GM21515 (cell line): ENCODE data around the gene CXXC4.

Experiments used
- ATAC-seq: cut with Tn5 transposase; IDR thresholded peaks from one replicate; pipeline ENCODE4 v1.9.1; 2021; ENCODE audit not compliant: unreplicated experiment

The CXXC4 gene

GRCh38 chr4:104490096-104490769, 4.5 kb downstream of the CXXC4 start:
- peak; percentile 39 for ATAC-seq

GRCh38 chr4:104489731-104490095, 5.0 kb downstream of the CXXC4 start:
- no peak for ATAC-seq

- no peak for ATAC-seq
Observed at GRCh38 chr4:104488151-104488550, 6.5 kb downstream of the CXXC4 start.

GRCh38 chr4:104486716-104487504, 7.8 kb downstream of the CXXC4 start:
- ATAC-seq, result no peak

- ATAC-seq, result no peak
Observed at GRCh38 chr4:104475652-104476051, 19.0 kb downstream of the CXXC4 start.

GRCh38 chr4:104472766-104473165, 21.9 kb downstream of the CXXC4 start:
- no peak for ATAC-seq

- no peak for ATAC-seq
Observed at GRCh38 chr4:104470770-104471169, 23.9 kb downstream of the CXXC4 start.

GRCh38 chr4:104469794-104470193, 24.9 kb downstream of the CXXC4 start:
- ATAC-seq, result no peak

- ATAC-seq, result no peak
Observed at GRCh38 chr4:104465619-104466018, 29.1 kb downstream of the CXXC4 start.

- ATAC-seq, result no peak
Observed at GRCh38 chr4:104465201-104465600, 29.5 kb downstream of the CXXC4 start.

GRCh38 chr4:104462641-104463040, 32.1 kb downstream of the CXXC4 start:
- no peak for ATAC-seq

GRCh38 chr4:104457308-104457981, 37.2 kb downstream of the CXXC4 start:
- peak; percentile 83 for ATAC-seq

- peak; percentile 69 for ATAC-seq
Observed at GRCh38 chr4:104451573-104451972, 43.1 kb downstream of the CXXC4 start.

- ATAC-seq, result no peak
Observed at GRCh38 chr4:104449537-104449936, 45.2 kb downstream of the CXXC4 start.

- ATAC-seq, result no peak
Observed at GRCh38 chr4:104447294-104447693, 47.4 kb downstream of the CXXC4 start.

GRCh38 chr4:104446431-104447278, 48.0 kb downstream of the CXXC4 start:
- ATAC-seq, result no peak

GRCh38 chr4:104444685-104445084, 50.0 kb downstream of the CXXC4 start:
- ATAC-seq, result no peak

- ATAC-seq, result no peak
Observed at GRCh38 chr4:104436542-104436941, 58.2 kb downstream of the CXXC4 start.

- ATAC-seq, result no peak
Observed at GRCh38 chr4:104429150-104429741, 65.4 kb downstream of the CXXC4 start.

GRCh38 chr4:104425948-104426347, 68.7 kb downstream of the CXXC4 start:
- no peak for ATAC-seq

GRCh38 chr4:104424989-104425388, 69.7 kb downstream of the CXXC4 start:
- ATAC-seq, result no peak
